H1 (cell line): ENCODE results near the gene IFITM10. TPM values are rescaled to one million over a fixed set of nuclear protein-coding genes. Genes with fewer than 3 reads are reported as not detected.

ENCODE experiments used
- CTCF ChIA-PET: fragments of 300-600 bp; sonication (Branson Sonifier 250); formaldehyde crosslinking; loops from one replicate; lab custom pipeline; 2021; ENCODE audit not compliant: partially characterized antibody; lab: Charles Lee
- POLR2A ChIA-PET: fragments of 300-600 bp; sonication (Branson Sonifier 250); formaldehyde crosslinking; loops from one replicate; lab custom pipeline; 2021; ENCODE audit warnings: inconsistent platforms; ENCODE audit not compliant: partially characterized antibody; lab: Charles Lee
- DNase-seq, 2 experiments: peaks; one replicate each; pipeline versions ENCODE4 v3.0.0 to v3.0.0-alpha.2; 2010 to 2022; ENCODE audit warnings: low spot score in 2 of 2, low read depth in 1 of 2, mixed read lengths in 1 of 2
- FAIRE-seq: peaks from 2 replicates; lab custom pipeline; 2011; peaks lifted over from hg19 to GRCh38; lab: Jason Lieb, UNC
- H2AFZ ChIP-seq: 2 replicates; pipeline ENCODE4 v1.8.1; 2012; ENCODE audit warnings: low read length, inconsistent platforms
- H2AK5ac ChIP-seq: 2 replicates; pipeline ENCODE4 v1.6.1; 2013; ENCODE audit warnings: low read depth, low read length
- H2BK120ac ChIP-seq: replicated peaks from 2 replicates; pipeline ENCODE3; 2013; ENCODE audit warnings: low read depth, low read length, inconsistent platforms
- H2BK12ac ChIP-seq: 2 replicates; pipeline ENCODE4 v1.6.1; 2013; ENCODE audit warnings: low read depth, low read length
- H2BK15ac ChIP-seq: 2 replicates; pipeline ENCODE4 v1.6.1; 2013; ENCODE audit warnings: low read length
- H2BK20ac ChIP-seq: 2 replicates; pipeline ENCODE4 v1.6.1; 2013; ENCODE audit warnings: low read length
- H2BK5ac ChIP-seq: 2 replicates; pipeline ENCODE4 v1.6.1; 2013; ENCODE audit warnings: low read depth, low read length
- H3K14ac ChIP-seq: 2 replicates; pipeline ENCODE4 v1.6.1; 2013; ENCODE audit warnings: inconsistent platforms; ENCODE audit not compliant: insufficient read length
- H3K18ac ChIP-seq: 2 replicates; pipeline ENCODE4 v1.6.1; 2013; ENCODE audit warnings: low read length; ENCODE audit errors: extremely low read depth
- H3K23ac ChIP-seq: 2 replicates; pipeline ENCODE4 v1.6.1; 2013; ENCODE audit warnings: inconsistent platforms; ENCODE audit not compliant: insufficient read length
- H3K23me2 ChIP-seq: 2 replicates; pipeline ENCODE4 v1.6.1; 2013; ENCODE audit warnings: low read depth, low read length
- H3K27ac ChIP-seq: 2 replicates; pipeline ENCODE4 v1.6.1; 2011; ENCODE audit warnings: low read depth, low read length, inconsistent platforms
- H3K27me3 ChIP-seq, 4 experiments: replicated peaks in 1 of 4; 1 replicate in 1 of 4; 2 replicates in 3 of 4; pipeline versions ENCODE4 v1.6.1 to v1.8.1; 2011 to 2013; ENCODE audit warnings: low read length in 3 of 4, mild to moderate bottlenecking in 3 of 4, inconsistent platforms in 2 of 4, mixed read lengths in 2 of 4, moderate library complexity in 1 of 4; ENCODE audit not compliant: control insufficient read depth in 3 of 4, insufficient read depth in 3 of 4; ENCODE audit errors: extremely low read depth in 1 of 4
- H3K36me3 ChIP-seq, 4 experiments: 2 replicates each; pipeline versions ENCODE4 v1.6.1 to v1.8.1; 2011 to 2013; ENCODE audit warnings: mild to moderate bottlenecking in 4 of 4, low read length in 3 of 4, moderate library complexity in 2 of 4, control low read depth in 1 of 4, inconsistent platforms in 1 of 4; ENCODE audit not compliant: insufficient read depth in 4 of 4, control insufficient read depth in 2 of 4
- H3K4ac ChIP-seq: replicated peaks from 2 replicates; pipeline ENCODE3; 2013; ENCODE audit warnings: low read length, low read depth, mixed read lengths, inconsistent platforms; ENCODE audit not compliant: insufficient read length
- H3K4me1 ChIP-seq, 4 experiments: replicated peaks in 1 of 4; 1 replicate in 1 of 4; 2 replicates in 3 of 4; pipeline versions ENCODE4 v1.6.1 to v1.8.1; 2011 to 2013; ENCODE audit warnings: low read length in 3 of 4, inconsistent platforms in 2 of 4, mixed read lengths in 1 of 4; ENCODE audit not compliant: insufficient read depth in 4 of 4, control insufficient read depth in 3 of 4
- H3K4me2 ChIP-seq, 2 experiments: 2 replicates each; pipeline versions ENCODE4 v1.6.1 to v1.8.1; 2011 to 2013; ENCODE audit warnings: low read depth in 2 of 2, low read length in 2 of 2, control low read depth in 1 of 2, inconsistent platforms in 1 of 2, mild to moderate bottlenecking in 1 of 2; ENCODE audit not compliant: insufficient read depth in 1 of 2
- H3K4me3 ChIP-seq, 4 experiments: fragments of 200-600, 300-600 bp in 1 of 4; sonication (generic), shearing (Covaris generic), sonication (Bioruptor Twin) in 1 of 4; 2 replicates each; pipeline versions ENCODE4 v1.5.1 to v1.8.1; 2011 to 2016; ENCODE audit warnings: low read length in 4 of 4, low read depth in 3 of 4, control low read depth in 2 of 4, inconsistent platforms in 2 of 4, mild to moderate bottlenecking in 2 of 4, mixed read lengths in 1 of 4, moderate library complexity in 1 of 4; ENCODE audit not compliant: insufficient read depth in 2 of 4; ENCODE audit errors: extremely low read depth in 1 of 4
- H3K56ac ChIP-seq: replicated peaks from 2 replicates; pipeline ENCODE3; 2013; ENCODE audit warnings: low read depth, mild to moderate bottlenecking, mixed read lengths, low read length, inconsistent platforms; ENCODE audit not compliant: insufficient read length
- H3K79me1 ChIP-seq: 2 replicates; pipeline ENCODE4 v1.6.1; 2013; ENCODE audit warnings: low read depth, low read length, control low read depth
- H3K79me2 ChIP-seq, 2 experiments: 2 replicates each; pipeline versions ENCODE4 v1.6.1 to v1.8.1; 2012 to 2013; ENCODE audit warnings: low read length in 2 of 2, mild to moderate bottlenecking in 2 of 2, inconsistent platforms in 1 of 2; ENCODE audit not compliant: insufficient read depth in 2 of 2, control insufficient read depth in 1 of 2
- H3K9ac ChIP-seq, 4 experiments: replicated peaks in 1 of 4; 1 replicate in 1 of 4; 2 replicates in 3 of 4; pipeline versions ENCODE4 v1.6.1 to v1.8.1; 2011 to 2013; ENCODE audit warnings: low read depth in 3 of 4, low read length in 3 of 4, control low read depth in 2 of 4, mild to moderate bottlenecking in 2 of 4, moderate library complexity in 2 of 4, inconsistent platforms in 1 of 4; ENCODE audit errors: extremely low read depth in 1 of 4
- H3K9me3 ChIP-seq, 2 experiments: 2 replicates each; pipeline versions ENCODE4 v1.6.1 to v1.8.1; 2012 to 2013; ENCODE audit warnings: mild to moderate bottlenecking in 2 of 2, moderate library complexity in 2 of 2, control low read depth in 1 of 2, inconsistent platforms in 1 of 2, low read depth in 1 of 2, low read length in 1 of 2, mixed read lengths in 1 of 2; ENCODE audit not compliant: insufficient read depth in 2 of 2
- H4K20me1 ChIP-seq, 2 experiments: replicated peaks in 1 of 2; 2 replicates each; pipeline versions ENCODE3 to v1.8.1; 2011 to 2013; ENCODE audit warnings: inconsistent platforms in 2 of 2, low read length in 2 of 2, mild to moderate bottlenecking in 1 of 2; ENCODE audit not compliant: insufficient read depth in 2 of 2, control insufficient read depth in 1 of 2
- H4K5ac ChIP-seq: 2 replicates; pipeline ENCODE4 v1.6.1; 2013; ENCODE audit warnings: low read length, low read depth, mixed read lengths, inconsistent platforms; ENCODE audit not compliant: insufficient read length
- H4K8ac ChIP-seq: 2 replicates; pipeline ENCODE4 v1.8.0; 2013; ENCODE audit warnings: mild to moderate bottlenecking, moderate library complexity, low read length, inconsistent platforms; ENCODE audit not compliant: insufficient read depth; ENCODE audit errors: extremely low read depth
- H4K91ac ChIP-seq: replicated peaks from 2 replicates; pipeline ENCODE3; 2013; ENCODE audit warnings: low read length, mixed read lengths, inconsistent platforms; ENCODE audit not compliant: insufficient read length
- JUN ChIP-seq: IDR thresholded peaks from 2 replicates; pipeline ENCODE4 v1.6.1; 2011; ENCODE audit warnings: low read depth, mild to moderate bottlenecking, improper control_type of control experiment, low read length
- NANOG ChIP-seq: IDR thresholded peaks from 2 replicates; pipeline ENCODE4 v1.6.1; 2011; ENCODE audit warnings: low read length, low read depth, mild to moderate bottlenecking, inconsistent platforms; ENCODE audit not compliant: insufficient read depth, poor library complexity, severe bottlenecking
- POU5F1 ChIP-seq: IDR thresholded peaks from 2 replicates; pipeline ENCODE4 v1.6.1; 2011; ENCODE audit warnings: low read depth, mild to moderate bottlenecking, low read length, moderate library complexity
- SIX5 ChIP-seq: IDR thresholded peaks from 2 replicates; pipeline ENCODE4 v1.6.1; 2011; ENCODE audit warnings: mild to moderate bottlenecking, low read depth, low read length
- WGBS, 2 experiments: shearing (Covaris generic) in 1 of 2; methylation state at CpG; one replicate each; pipeline versions ENCODE4 v1.1.6 to v1.1.7; 2013 to 2015; ENCODE audit warnings: low lambda C conversion rate in 2 of 2, mixed read lengths in 2 of 2, inconsistent platforms in 1 of 2, low coverage in 1 of 2, missing lambda C conversion rate in 1 of 2; ENCODE audit not compliant: insufficient replicate concordance in 2 of 2, insufficient coverage in 1 of 2, insufficient read length in 1 of 2; ENCODE audit errors: extremely low coverage in 1 of 2, missing lambda C conversion rate in 1 of 2; 5-methylcytosine and 5-hydroxymethylcytosine counted together
- polyA plus RNA-seq, 7 experiments: library from polyadenylated mRNA; depleted of rRNA in 3 of 7; stranded (reverse) in 5 of 7; unstranded in 2 of 7; fragments of >200 nt in 5 of 7; fragments of 200-250 nt in 2 of 7; gene quantifications; 1 replicate in 5 of 7; 2 replicates in 1 of 7; 4 replicates in 1 of 7; pipeline versions ENCODE4 v1.2.1 to v1.2.3, GENCODE V29; 2011 to 2013; ENCODE audit warnings: missing spikeins in 2 of 7, mixed read lengths in 2 of 7
- total RNA-seq: library from RNA; stranded (reverse); fragmentation: NEBNext Ultra II Directional; extraction: Animal tissue kit (Norgen Biotek cat#: 25700); gene quantifications from 2 replicates; pipeline ENCODE4 v1.2.1, GENCODE V29; 2021

IFITM10 gene
- total and polyA plus RNA-seq, 2 of the 8 experiments (the other 6 are each of a cell fraction or from before 2014, with no cell fraction given): 0.08 to 0.22 TPM

- no peak overlapping the region for H2BK15ac ChIP-seq
- H4K91ac ChIP-seq: no peak overlapping the region
- H3K79me2 ChIP-seq: no peaks in the 10 kb centered on the region
- DNase-seq (no peak), FAIRE-seq (no peak)
- H3K23ac ChIP-seq: no peak overlapping the region
- no peak overlapping the region for H3K14ac ChIP-seq
- H3K4me2 ChIP-seq: no peak overlapping the region
- no peaks in the 10 kb centered on the region; a peak in 1 of 7 replicates for H3K4me1 ChIP-seq
- no peak overlapping the region for H2AK5ac ChIP-seq
- no peak overlapping the region for H2BK120ac ChIP-seq
- peaks cover 12% of the 10 kb centered on the region; the same call in 1 of the 2 replicates for H3K23me2 ChIP-seq
- H3K4ac ChIP-seq: no peak overlapping the region
- H2BK5ac ChIP-seq: no peak overlapping the region
- no peak overlapping the region for H3K4me3 ChIP-seq
- peaks cover 0 to 2% of the 10 kb centered on the region in 2 experiments; a peak in 1 of 4 replicates for H3K9me3 ChIP-seq
- no peak overlapping the region for H4K5ac ChIP-seq
- H4K8ac ChIP-seq: no peak overlapping the region
- TF ChIP-seq NANOG: no peak
- no peak for TF ChIP-seq JUN
- no peak for TF ChIP-seq POU5F1
- no peak for TF ChIP-seq SIX5
- H2AFZ ChIP-seq: no peak overlapping the region
- H3K36me3 ChIP-seq: no peaks in the 10 kb centered on the region
- H3K18ac ChIP-seq: no peak overlapping the region
- no peak overlapping the region for H3K9ac ChIP-seq
- H2BK12ac ChIP-seq: no peak overlapping the region
- WGBS, 2 experiments: 91% methylated on average over 10 of the region's 10 CpGs; no CpG with 5 or more reads in 1 of the 2 experiments
- H2BK20ac ChIP-seq: no peak overlapping the region
- peaks cover 0 to 3% of the 10 kb centered on the region in 2 experiments for H4K20me1 ChIP-seq
- no peaks in the 10 kb centered on the region for H3K79me1 ChIP-seq
- H3K27me3 ChIP-seq: peaks cover 0 to 7% (median 0%) of the 10 kb centered on the region in 4 experiments; a peak in 4 of 7 replicates
- POLR2A ChIA-PET: interaction anchor here (1.1 kb wide), 1 partner anchor 10 kb away, joined by 3 read pairs; no protein-coding TSS in a partner anchor
- CTCF ChIA-PET: interaction anchor here (1.3 to 2.1 kb wide), 4 partner anchors 86 to 99 kb away, joined by 3 to 5 read pairs (median 4); no protein-coding TSS in a partner anchor
- H3K27ac ChIP-seq: no peak overlapping the region
- no peak overlapping the region for H3K56ac ChIP-seq
Measured at GRCh38 chr11:1738380-1738779, 12.0 kb downstream of the IFITM10 start.
